Pancreas (tissue), 10 donors: Measurements from ENCODE around the gene PAX8. TPM values are rescaled to one million over a fixed set of nuclear protein-coding genes. Genes with fewer than 3 reads are reported as not detected.

Source experiments
- ATAC-seq, 4 donors: fragments of 200-7000 bp; cut with Tn5 transposase; one replicate each; pipeline versions ENCODE4 v1.8.0 to v1.9.1; 2020; ENCODE audit warnings: mild to moderate bottlenecking in 4 of 4, moderate library complexity in 4 of 4
- DNase-seq, 6 donors: peaks; one replicate each; pipeline ENCODE4 v3.0.0-alpha.2; 2020
- FAIRE-seq: peaks from 2 replicates; lab custom pipeline; 2012; peaks lifted over from hg19 to GRCh38; lab: Jason Lieb, UNC
- H3K27ac ChIP-seq, 4 donors: fragments of 200-600 bp; sonication (generic); 1 replicate in 3 of 4; 2 replicates in 1 of 4; pipeline versions ENCODE4 v1.5.0 to v1.8.0; 2020
- H3K27me3 ChIP-seq, 4 donors: fragments of 200-600 bp; one replicate each; pipeline ENCODE4 v1.8.0; 2021
- H3K36me3 ChIP-seq, 3 donors: fragments of 200-600 bp; sonication (generic) in 1 of 3; one replicate each; pipeline versions ENCODE4 v1.5.0 to v1.8.0; 2020 to 2021
- H3K4me1 ChIP-seq, 3 donors: fragments of 200-600 bp; one replicate each; pipeline ENCODE4 v1.8.0; 2021
- H3K4me3 ChIP-seq, 4 donors: fragments of 200-600 bp; sonication (generic) in 2 of 4; one replicate each; pipeline versions ENCODE4 v1.5.0 to v1.8.0; 2020 to 2021
- H3K9me3 ChIP-seq, 4 donors: fragments of 200-600 bp; one replicate each; pipeline ENCODE4 v1.8.0; 2021
- CTCF ChIP-seq, 4 donors: fragments of 200-600 bp; sonication (generic) in 3 of 4; IDR thresholded peaks; one replicate each; pipeline versions ENCODE4 v1.5.0 to v1.8.0; 2021; ENCODE audit warnings: antibody characterized with exemption in 4 of 4
- WGBS, 2 donors: extraction: QIAGEN DNeasy Blood & Tissue Kit; methylation state at CpG; one replicate each; pipeline ENCODE4 v1.1.7; 2013; 5-methylcytosine and 5-hydroxymethylcytosine counted together
- intact Hi-C, 3 donors: fragments of 100-400 bp; cut with DNase I; formaldehyde crosslinking; loops; one replicate each; pipeline versions ENCODE4 v1.11.1 to v1.14.2; 2022
- polyA plus RNA-seq, 2 donors: library from polyadenylated mRNA; stranded (reverse); fragments of 200-250 nt; gene quantifications; one replicate each; pipeline ENCODE4 v1.2.3, GENCODE V29; 2013
- total RNA-seq, 6 donors: library from RNA; stranded (reverse); fragmentation: NEBNext Ultra II Directional in 4 of 6; extraction: Animal tissue kit (Norgen Biotek cat#: 25700) in 4 of 6; gene quantifications; one replicate each; pipeline versions ENCODE4 v1.2.1 to v1.2.4, GENCODE V29; 2021 to 2023
- donor health status: healthy with polysubstance abuse.
- donor health status: DM: no; HTN: no; CAD: no; lungs with moderate emphysema.
- donor health status: DM: no; HTN: no; CAD: no.
- donor health status: control.
- donor health status: control.
- donor health status: Bipolar disorder and iron deficiency.
- donor health status: DM: yes; HTN: yes; CAD: no.
- donor health status: DM: no; HTN: no; CAD: no.
- donor health status: DM: no; HTN: no; CAD: no.
- donor health status: DM: yes; HTN: yes; CAD: no.

PAX8 gene
- total and polyA plus RNA-seq, 8 donors: 0.23 to 1.1 (median 0.55) TPM; not detected in 2

GRCh38 chr2:113246606-113247005 lies 32.1 kb downstream of the PAX8 start:
- no peak overlapping the region for H3K4me3 ChIP-seq
- ATAC-seq (no peak), DNase-seq (peak in 1 of 6 donors; percentile 65), FAIRE-seq (no peak)
- H3K4me1 ChIP-seq: peaks cover 0 to 3% (median 0%) of the 10 kb centered on the region in 3 donors
- WGBS, 2 donors: 83 to 89% methylated on average over 14 of the region's 14 CpGs
- no peaks in the 10 kb centered on the region for H3K9me3 ChIP-seq
- no peaks in the 10 kb centered on the region for H3K27me3 ChIP-seq
- no peak for TF ChIP-seq CTCF (IDR thresholded peaks at IDR 0.05)
- intact Hi-C loops: no loop called here
- no peaks in the 10 kb centered on the region for H3K36me3 ChIP-seq
- H3K27ac ChIP-seq: no peak overlapping the region

GRCh38 chr2:113245276-113245711 lies 33.4 kb downstream of the PAX8 start:
- WGBS, 2 donors: 81 to 85% methylated on average over 3 of the region's 3 CpGs
- ATAC-seq (no peak), DNase-seq (no peak), FAIRE-seq (no peak)
- Histone ChIP-seq H3K4me3 (no peak overlapping the region), H3K27ac (no peak overlapping the region), H3K9me3 (no peaks in the 10 kb centered on the region), H3K27me3 (no peaks in the 10 kb centered on the region), H3K36me3 (no peaks in the 10 kb centered on the region), H3K4me1 (peaks cover 0 to 3% (median 0%) of the 10 kb centered on the region in 3 donors)
- intact Hi-C loops: no loop called here
- no peak for TF ChIP-seq CTCF (IDR thresholded peaks at IDR 0.05)

GRCh38 chr2:113242327-113242726 lies 36.4 kb downstream of the PAX8 start:
- no peaks in the 10 kb centered on the region for H3K27me3 ChIP-seq
- DNase-seq (peak in 1 of 6 donors; percentile 30), FAIRE-seq (no peak), ATAC-seq (no peak)
- peaks cover 0 to 8% (median 0%) of the 10 kb centered on the region in 3 donors for H3K4me1 ChIP-seq
- H3K27ac ChIP-seq: no peak overlapping the region
- 85 to 91% methylated on average over 6 of the region's 6 CpGs for WGBS, 2 donors
- H3K4me3 ChIP-seq: no peak overlapping the region
- intact Hi-C loops: no loop called here
- TF ChIP-seq CTCF (IDR thresholded peaks at IDR 0.05): no peak
- no peaks in the 10 kb centered on the region for H3K9me3 ChIP-seq
- no peaks in the 10 kb centered on the region for H3K36me3 ChIP-seq

- Histone ChIP-seq H3K27me3 (no peaks in the 10 kb centered on the region), H3K4me3 (no peak overlapping the region), H3K27ac (peak overlapping the region in 1 of 4 donors; percentile 46), H3K4me1 (peaks cover 0 to 8% (median 0%) of the 10 kb centered on the region in 3 donors), H3K9me3 (no peaks in the 10 kb centered on the region), H3K36me3 (no peaks in the 10 kb centered on the region)
- peak in 1 of 6 donors; percentile 48 for DNase-seq
- ATAC-seq: peak in 3 of 4 donors; percentile 60 to 76 (median 73)
- intact Hi-C loops: no loop called here
- no peak for FAIRE-seq
- TF ChIP-seq CTCF (IDR thresholded peaks at IDR 0.05): no peak
- WGBS, 2 donors: 78 to 81% methylated on average over 18 of the region's 18 CpGs
Measured at GRCh38 chr2:113240915-113241911, 37.5 kb downstream of the PAX8 start.
